ENCODE data around the gene GLE1.

The GLE1 gene

DNA sequence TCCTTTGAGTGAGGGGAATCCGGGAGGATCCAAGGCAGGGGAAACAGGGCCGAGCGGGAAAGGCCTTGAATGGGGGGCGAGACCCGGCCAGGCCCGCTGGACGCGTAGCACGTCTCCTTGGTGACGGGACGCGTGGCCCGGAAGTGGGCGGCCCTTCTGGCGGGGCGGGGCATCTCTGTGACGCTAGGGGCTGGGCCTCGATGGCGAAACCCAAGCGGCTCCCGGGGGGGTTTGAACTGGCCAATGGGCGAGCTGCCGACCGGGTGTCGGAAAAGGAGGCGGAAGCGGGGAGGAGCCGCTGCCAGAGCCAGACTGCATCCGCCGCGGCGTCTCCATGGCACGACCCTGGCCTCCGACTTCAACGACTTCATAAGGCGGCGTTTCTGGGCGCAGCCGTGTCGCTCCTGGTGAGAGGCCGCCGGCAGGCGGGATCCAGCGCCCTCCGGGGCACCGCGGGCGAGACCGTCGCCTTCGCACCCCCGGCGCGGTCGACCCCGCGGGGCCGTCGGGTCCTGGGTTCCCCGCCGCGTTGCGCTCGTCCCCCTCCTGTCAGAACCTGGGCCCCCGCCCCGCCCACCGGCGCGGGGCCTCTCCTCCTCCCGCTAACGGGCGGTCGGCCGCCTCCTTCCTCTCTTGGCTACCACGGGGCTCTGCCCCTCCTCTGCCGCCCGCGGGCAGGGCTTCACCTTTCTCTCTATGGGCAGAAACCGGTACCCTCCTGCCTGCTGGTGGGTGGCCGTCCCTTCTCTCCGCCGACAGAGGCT, 48.5 kb upstream of the GLE1 start, which contains the start of gene ODF2 (continued):
- TF ChIP-seq ZNF184 (tag by site-specific recombination; IDR thresholded peaks at IDR 0.05) (no peak), KLF10 (tag by site-specific recombination; IDR thresholded peaks at IDR 0.05) (peak; percentile 76), ZNF311 (tag by site-specific recombination; IDR thresholded peaks at IDR 0.05; ENCODE audit: borderline replicate concordance) (no peak), BCL11A (tag by site-specific recombination; IDR thresholded peaks at IDR 0.05; ENCODE audit: low read depth) (no peak), ZBTB7A (tag by site-specific recombination; IDR thresholded peaks at IDR 0.05; ENCODE audit: low read depth) (no peak; the same call in 1 of the 2 replicates), YY1 (tag by site-specific recombination; IDR thresholded peaks at IDR 0.05) (no peak), ZNF394 (tag by site-specific recombination; IDR thresholded peaks at IDR 0.05; ENCODE audit: borderline replicate concordance) (no peak), ZNF837 (tag by site-specific recombination; IDR thresholded peaks at IDR 0.05) (no peak), ZNF23 (tag by site-specific recombination; IDR thresholded peaks at IDR 0.05; ENCODE audit: borderline replicate concordance) (no peak), ZBTB20 (tag by site-specific recombination; IDR thresholded peaks at IDR 0.05) (no peak; the same call in 1 of the 2 replicates), ZNF558 (tag by site-specific recombination; IDR thresholded peaks at IDR 0.05) (no peak), GLIS2 (tag by site-specific recombination; IDR thresholded peaks at IDR 0.05) (peak; percentile 61), ZNF843 (tag by site-specific recombination; IDR thresholded peaks at IDR 0.05) (no peak), ZNF133 (tag by site-specific recombination; IDR thresholded peaks at IDR 0.05) (no peak), ZNF654 (tag by site-specific recombination; IDR thresholded peaks at IDR 0.05; ENCODE audit: low read depth) (no peak), ZNF221 (tag by site-specific recombination; IDR thresholded peaks at IDR 0.05; ENCODE audit: borderline replicate concordance) (no peak), ZNF433 (tag by site-specific recombination; IDR thresholded peaks at IDR 0.05; ENCODE audit: low read depth) (no peak), ZNF140 (tag by site-specific recombination; IDR thresholded peaks at IDR 0.05) (no peak), ZNF585B (tag by site-specific recombination; IDR thresholded peaks at IDR 0.05) (no peak), KLF7 (tag by site-specific recombination; IDR thresholded peaks at IDR 0.05; ENCODE audit: borderline replicate concordance) (peak; percentile 11; the same call in 1 of the 2 replicates), ZNF785 (tag by site-specific recombination; IDR thresholded peaks at IDR 0.05) (no peak), ZNF37A (tag by site-specific recombination; IDR thresholded peaks at IDR 0.05) (no peak), ZSCAN16 (tag by site-specific recombination; IDR thresholded peaks at IDR 0.05) (no peak), SCRT1 (tag by site-specific recombination; IDR thresholded peaks at IDR 0.05; ENCODE audit: borderline replicate concordance) (no peak), BCL11B (tag by site-specific recombination; IDR thresholded peaks at IDR 0.05; ENCODE audit: low read depth) (no peak), ZNF529 (tag by site-specific recombination; IDR thresholded peaks at IDR 0.05; ENCODE audit: insufficient replicate concordance) (no peak), ZNF621 (tag by site-specific recombination; IDR thresholded peaks at IDR 0.05) (no peak), ZNF530 (tag by site-specific recombination; IDR thresholded peaks at IDR 0.05; ENCODE audit: low read depth) (no peak), REPIN1 (tag by site-specific recombination; IDR thresholded peaks at IDR 0.05; ENCODE audit: low read depth) (no peak), ZNF335 (tag by site-specific recombination; conservative IDR thresholded peaks at IDR 0.05) (no peak; the same call in 1 of the 2 replicates), ZNF555 (tag by site-specific recombination; conservative IDR thresholded peaks at IDR 0.05) (no peak)
- TF ChIP-seq, protein P1, sequence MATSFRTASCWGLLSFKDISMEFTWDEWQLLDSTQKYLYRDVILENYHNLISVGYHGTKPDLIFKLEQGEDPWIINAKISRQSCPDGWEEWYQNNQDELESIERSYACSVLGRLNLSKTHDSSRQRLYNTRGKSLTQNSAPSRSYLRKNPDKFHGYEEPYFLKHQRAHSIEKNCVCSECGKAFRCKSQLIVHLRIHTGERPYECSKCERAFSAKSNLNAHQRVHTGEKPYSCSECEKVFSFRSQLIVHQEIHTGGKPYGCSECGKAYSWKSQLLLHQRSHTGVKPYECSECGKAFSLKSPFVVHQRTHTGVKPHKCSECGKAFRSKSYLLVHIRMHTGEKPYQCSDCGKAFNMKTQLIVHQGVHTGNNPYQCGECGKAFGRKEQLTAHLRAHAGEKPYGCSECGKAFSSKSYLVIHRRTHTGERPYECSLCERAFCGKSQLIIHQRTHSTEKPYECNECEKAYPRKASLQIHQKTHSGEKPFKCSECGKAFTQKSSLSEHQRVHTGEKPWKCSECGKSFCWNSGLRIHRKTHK (tag by site-specific recombination; IDR thresholded peaks at IDR 0.05), result no peak
- TF ChIP-seq, protein P2, sequence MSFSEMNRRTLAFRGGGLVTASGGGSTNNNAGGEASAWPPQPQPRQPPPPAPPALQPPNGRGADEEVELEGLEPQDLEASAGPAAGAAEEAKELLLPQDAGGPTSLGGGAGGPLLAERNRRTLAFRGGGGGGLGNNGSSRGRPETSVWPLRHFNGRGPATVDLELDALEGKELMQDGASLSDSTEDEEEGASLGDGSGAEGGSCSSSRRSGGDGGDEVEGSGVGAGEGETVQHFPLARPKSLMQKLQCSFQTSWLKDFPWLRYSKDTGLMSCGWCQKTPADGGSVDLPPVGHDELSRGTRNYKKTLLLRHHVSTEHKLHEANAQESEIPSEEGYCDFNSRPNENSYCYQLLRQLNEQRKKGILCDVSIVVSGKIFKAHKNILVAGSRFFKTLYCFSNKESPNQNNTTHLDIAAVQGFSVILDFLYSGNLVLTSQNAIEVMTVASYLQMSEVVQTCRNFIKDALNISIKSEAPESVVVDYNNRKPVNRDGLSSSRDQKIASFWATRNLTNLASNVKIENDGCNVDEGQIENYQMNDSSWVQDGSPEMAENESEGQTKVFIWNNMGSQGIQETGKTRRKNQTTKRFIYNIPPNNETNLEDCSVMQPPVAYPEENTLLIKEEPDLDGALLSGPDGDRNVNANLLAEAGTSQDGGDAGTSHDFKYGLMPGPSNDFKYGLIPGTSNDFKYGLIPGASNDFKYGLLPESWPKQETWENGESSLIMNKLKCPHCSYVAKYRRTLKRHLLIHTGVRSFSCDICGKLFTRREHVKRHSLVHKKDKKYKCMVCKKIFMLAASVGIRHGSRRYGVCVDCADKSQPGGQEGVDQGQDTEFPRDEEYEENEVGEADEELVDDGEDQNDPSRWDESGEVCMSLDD (tag by site-specific recombination; IDR thresholded peaks at IDR 0.05), result no peak
- TF ChIP-seq, protein P3, sequence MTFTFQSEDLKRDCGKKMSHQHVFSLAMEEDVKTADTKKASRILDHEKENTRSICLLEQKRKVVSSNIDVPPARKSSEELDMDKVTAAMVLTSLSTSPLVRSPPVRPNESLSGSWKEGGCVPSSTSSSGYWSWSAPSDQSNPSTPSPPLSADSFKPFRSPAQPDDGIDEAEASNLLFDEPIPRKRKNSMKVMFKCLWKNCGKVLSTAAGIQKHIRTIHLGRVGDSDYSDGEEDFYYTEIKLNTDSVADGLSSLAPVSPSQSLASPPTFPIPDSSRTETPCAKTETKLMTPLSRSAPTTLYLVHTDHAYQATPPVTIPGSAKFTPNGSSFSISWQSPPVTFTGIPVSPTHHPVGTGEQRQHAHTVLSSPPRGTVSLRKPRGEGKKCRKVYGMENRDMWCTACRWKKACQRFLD (tag by site-specific recombination; IDR thresholded peaks at IDR 0.05), result no peak
- TF ChIP-seq, protein P4, sequence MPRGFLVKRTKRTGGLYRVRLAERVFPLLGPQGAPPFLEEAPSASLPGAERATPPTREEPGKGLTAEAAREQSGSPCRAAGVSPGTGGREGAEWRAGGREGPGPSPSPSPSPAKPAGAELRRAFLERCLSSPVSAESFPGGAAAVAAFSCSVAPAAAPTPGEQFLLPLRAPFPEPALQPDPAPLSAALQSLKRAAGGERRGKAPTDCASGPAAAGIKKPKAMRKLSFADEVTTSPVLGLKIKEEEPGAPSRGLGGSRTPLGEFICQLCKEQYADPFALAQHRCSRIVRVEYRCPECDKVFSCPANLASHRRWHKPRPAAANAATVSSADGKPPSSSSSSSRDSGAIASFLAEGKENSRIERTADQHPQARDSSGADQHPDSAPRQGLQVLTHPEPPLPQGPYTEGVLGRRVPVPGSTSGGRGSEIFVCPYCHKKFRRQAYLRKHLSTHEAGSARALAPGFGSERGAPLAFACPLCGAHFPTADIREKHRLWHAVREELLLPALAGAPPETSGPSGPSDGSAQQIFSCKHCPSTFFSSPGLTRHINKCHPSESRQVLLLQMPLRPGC (tag by site-specific recombination; IDR thresholded peaks at IDR 0.05), result no peak

Data from HEK293 (cell line).